ENCODE results near the gene CDH23.

Gene CDH23

DNA sequence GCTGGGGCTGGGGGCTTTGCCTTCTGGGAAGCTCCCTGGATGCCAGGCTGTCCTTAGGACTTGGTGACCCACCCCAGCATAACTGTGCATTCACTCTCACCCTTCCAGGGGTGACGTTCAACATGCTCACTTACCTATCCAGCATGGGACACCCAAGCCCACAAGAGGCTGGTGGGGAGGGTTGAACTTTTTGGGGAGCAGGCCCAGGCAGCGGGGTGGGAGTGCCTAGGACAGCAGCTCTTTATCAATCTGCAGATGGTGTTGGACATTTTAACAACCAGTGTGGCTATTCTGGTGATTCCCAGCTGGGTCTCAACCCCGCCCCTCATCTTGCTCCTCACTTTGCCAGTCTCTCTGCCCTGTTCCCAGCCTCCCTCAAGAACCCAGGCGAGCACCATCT is 86.4 kb downstream of the CDH23 start:
- ATAC-seq = no peak

DNA sequence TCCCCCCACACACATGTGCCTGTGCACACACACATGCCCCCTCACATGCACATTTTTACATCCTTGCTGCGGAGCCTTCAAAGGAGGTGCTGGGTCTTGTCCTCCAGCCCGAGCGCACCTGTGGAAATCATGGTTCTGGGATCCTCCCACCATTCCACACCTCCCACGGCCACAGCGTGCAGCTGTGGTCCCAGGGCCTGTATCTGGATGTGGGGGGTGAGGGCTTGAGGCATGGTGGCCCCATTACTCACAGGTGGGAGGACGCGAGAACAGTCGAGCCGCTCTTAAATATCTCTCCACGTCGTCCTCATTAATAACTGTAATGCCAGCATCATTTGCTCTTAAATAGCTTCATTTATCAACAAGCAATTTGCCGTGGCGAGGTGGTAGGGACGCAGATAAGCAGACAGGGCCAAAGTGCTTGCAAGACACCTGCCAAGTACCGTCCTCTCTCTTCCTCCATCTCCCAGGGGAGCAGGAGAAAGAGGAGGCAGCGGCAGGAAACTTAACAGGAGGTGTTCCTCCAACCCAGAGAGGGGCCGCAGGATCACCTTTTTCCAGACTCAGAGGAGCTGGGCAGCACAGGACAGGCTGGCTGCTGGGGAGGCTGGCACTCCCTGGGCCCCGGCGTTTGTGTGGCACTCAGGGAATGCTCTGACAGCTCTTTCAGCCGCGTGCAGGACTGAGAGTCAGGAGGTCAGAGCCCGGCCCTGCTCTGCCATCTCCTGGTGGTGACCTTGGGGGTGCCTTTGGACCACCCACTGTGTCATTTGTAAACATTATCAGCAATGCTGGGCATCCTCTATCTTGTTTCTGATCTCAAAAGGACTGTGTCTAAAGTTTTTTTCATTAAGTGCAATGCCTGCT is 87.4 kb downstream of the CDH23 start:
- TF ChIP-seq RARB (CRISPR knock-in tag; IDR thresholded peaks at IDR 0.05) (no peak), ZFP3 (CRISPR knock-in tag; IDR thresholded peaks at IDR 0.05) (no peak)
- no peak for ATAC-seq

More for the DNA sequence above, 86.4 kb downstream of the CDH23 start:
- TF ChIP-seq RARB (CRISPR knock-in tag; IDR thresholded peaks at IDR 0.05) = no peak
- TF ChIP-seq TOX (CRISPR knock-in tag; IDR thresholded peaks at IDR 0.05; ENCODE audit: borderline replicate concordance) = no peak
- no peak for TF ChIP-seq ISL1 (CRISPR knock-in tag; IDR thresholded peaks at IDR 0.05)
- no peak for TF ChIP-seq ARNTL (CRISPR knock-in tag; IDR thresholded peaks at IDR 0.05; ENCODE audit: borderline replicate concordance, low read depth)
- no peak for TF ChIP-seq ZC3H10 (CRISPR knock-in tag; IDR thresholded peaks at IDR 0.05)
- no peak for TF ChIP-seq OSR1 (CRISPR knock-in tag; IDR thresholded peaks at IDR 0.05)
- no peak for TF ChIP-seq ESRRG (CRISPR knock-in tag; IDR thresholded peaks at IDR 0.05)
- no peak for TF ChIP-seq ZNF565 (CRISPR knock-in tag; conservative IDR thresholded peaks at IDR 0.05; ENCODE audit: low read depth)
- TF ChIP-seq, protein P1, sequence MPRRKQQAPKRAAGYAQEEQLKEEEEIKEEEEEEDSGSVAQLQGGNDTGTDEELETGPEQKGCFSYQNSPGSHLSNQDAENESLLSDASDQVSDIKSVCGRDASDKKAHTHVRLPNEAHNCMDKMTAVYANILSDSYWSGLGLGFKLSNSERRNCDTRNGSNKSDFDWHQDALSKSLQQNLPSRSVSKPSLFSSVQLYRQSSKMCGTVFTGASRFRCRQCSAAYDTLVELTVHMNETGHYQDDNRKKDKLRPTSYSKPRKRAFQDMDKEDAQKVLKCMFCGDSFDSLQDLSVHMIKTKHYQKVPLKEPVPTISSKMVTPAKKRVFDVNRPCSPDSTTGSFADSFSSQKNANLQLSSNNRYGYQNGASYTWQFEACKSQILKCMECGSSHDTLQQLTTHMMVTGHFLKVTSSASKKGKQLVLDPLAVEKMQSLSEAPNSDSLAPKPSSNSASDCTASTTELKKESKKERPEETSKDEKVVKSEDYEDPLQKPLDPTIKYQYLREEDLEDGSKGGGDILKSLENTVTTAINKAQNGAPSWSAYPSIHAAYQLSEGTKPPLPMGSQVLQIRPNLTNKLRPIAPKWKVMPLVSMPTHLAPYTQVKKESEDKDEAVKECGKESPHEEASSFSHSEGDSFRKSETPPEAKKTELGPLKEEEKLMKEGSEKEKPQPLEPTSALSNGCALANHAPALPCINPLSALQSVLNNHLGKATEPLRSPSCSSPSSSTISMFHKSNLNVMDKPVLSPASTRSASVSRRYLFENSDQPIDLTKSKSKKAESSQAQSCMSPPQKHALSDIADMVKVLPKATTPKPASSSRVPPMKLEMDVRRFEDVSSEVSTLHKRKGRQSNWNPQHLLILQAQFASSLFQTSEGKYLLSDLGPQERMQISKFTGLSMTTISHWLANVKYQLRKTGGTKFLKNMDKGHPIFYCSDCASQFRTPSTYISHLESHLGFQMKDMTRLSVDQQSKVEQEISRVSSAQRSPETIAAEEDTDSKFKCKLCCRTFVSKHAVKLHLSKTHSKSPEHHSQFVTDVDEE (CRISPR knock-in tag; IDR thresholded peaks at IDR 0.05) = no peak
- TF ChIP-seq, protein P2, sequence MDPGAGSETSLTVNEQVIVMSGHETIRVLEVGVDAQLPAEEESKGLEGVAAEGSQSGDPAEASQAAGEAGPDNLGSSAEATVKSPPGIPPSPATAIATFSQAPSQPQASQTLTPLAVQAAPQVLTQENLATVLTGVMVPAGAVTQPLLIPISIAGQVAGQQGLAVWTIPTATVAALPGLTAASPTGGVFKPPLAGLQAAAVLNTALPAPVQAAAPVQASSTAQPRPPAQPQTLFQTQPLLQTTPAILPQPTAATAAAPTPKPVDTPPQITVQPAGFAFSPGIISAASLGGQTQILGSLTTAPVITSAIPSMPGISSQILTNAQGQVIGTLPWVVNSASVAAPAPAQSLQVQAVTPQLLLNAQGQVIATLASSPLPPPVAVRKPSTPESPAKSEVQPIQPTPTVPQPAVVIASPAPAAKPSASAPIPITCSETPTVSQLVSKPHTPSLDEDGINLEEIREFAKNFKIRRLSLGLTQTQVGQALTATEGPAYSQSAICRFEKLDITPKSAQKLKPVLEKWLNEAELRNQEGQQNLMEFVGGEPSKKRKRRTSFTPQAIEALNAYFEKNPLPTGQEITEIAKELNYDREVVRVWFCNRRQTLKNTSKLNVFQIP (CRISPR knock-in tag; IDR thresholded peaks at IDR 0.05; ENCODE audit: borderline replicate concordance, low read depth) = no peak
- TF ChIP-seq ZNF8 (CRISPR knock-in tag; IDR thresholded peaks at IDR 0.05) = no peak
- no peak for TF ChIP-seq ZNF70 (CRISPR knock-in tag; IDR thresholded peaks at IDR 0.05)
- TF ChIP-seq, protein P3, sequence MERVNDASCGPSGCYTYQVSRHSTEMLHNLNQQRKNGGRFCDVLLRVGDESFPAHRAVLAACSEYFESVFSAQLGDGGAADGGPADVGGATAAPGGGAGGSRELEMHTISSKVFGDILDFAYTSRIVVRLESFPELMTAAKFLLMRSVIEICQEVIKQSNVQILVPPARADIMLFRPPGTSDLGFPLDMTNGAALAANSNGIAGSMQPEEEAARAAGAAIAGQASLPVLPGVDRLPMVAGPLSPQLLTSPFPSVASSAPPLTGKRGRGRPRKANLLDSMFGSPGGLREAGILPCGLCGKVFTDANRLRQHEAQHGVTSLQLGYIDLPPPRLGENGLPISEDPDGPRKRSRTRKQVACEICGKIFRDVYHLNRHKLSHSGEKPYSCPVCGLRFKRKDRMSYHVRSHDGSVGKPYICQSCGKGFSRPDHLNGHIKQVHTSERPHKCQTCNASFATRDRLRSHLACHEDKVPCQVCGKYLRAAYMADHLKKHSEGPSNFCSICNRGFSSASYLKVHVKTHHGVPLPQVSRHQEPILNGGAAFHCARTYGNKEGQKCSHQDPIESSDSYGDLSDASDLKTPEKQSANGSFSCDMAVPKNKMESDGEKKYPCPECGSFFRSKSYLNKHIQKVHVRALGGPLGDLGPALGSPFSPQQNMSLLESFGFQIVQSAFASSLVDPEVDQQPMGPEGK (CRISPR knock-in tag; IDR thresholded peaks at IDR 0.05; ENCODE audit: borderline replicate concordance) = no peak
- TF ChIP-seq GLIS3 (CRISPR knock-in tag; IDR thresholded peaks at IDR 0.05) = no peak
- TF ChIP-seq ZFP30 (CRISPR knock-in tag; IDR thresholded peaks at IDR 0.05) = no peak
- TF ChIP-seq, protein P4, sequence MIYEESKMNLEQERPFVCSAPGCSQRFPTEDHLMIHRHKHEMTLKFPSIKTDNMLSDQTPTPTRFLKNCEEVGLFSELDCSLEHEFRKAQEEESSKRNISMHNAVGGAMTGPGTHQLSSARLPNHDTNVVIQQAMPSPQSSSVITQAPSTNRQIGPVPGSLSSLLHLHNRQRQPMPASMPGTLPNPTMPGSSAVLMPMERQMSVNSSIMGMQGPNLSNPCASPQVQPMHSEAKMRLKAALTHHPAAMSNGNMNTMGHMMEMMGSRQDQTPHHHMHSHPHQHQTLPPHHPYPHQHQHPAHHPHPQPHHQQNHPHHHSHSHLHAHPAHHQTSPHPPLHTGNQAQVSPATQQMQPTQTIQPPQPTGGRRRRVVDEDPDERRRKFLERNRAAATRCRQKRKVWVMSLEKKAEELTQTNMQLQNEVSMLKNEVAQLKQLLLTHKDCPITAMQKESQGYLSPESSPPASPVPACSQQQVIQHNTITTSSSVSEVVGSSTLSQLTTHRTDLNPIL (CRISPR knock-in tag; IDR thresholded peaks at IDR 0.05; ENCODE audit: low read depth) = no peak
- no peak for TF ChIP-seq SNAI2 (CRISPR knock-in tag; IDR thresholded peaks at IDR 0.05)
- no peak for TF ChIP-seq PPARA (CRISPR knock-in tag; IDR thresholded peaks at IDR 0.05; ENCODE audit: borderline replicate concordance)

DNA sequence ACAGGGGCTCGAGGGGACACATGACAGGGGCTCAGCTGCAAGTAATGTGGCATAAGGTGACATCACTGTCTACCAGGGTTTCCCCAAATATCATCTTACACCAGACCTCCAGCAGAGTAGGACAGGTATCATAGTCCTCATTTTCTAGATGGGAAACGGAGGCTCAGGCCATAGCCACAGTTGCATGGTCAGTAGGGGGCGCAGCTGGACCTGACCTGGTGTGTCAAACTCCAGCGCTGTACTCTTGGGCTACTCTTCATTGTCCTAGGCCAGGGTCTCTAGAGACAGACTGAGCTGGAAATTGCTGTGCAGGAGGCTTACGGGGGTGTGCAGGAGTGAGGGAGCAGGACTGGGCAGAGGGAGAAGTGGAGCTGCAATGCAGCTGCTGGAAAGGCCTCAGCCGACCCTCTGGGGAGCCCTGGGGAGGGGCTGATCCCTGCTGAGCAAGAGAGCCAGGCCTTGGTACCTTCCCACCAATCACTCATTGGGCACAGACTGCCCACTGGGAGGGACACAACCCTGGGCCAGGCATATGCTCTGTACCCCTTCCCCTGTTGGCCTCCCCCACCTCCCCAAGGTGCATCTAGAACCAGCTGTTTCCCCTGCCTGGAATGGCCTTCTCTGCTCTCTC is 89.9 kb downstream of the CDH23 start:
- ATAC-seq = peak; percentile 79
- TF ChIP-seq, protein P1 (CRISPR knock-in tag; IDR thresholded peaks at IDR 0.05) = no peak
- TF ChIP-seq TOX (CRISPR knock-in tag; IDR thresholded peaks at IDR 0.05; ENCODE audit: borderline replicate concordance) = no peak
- no peak for TF ChIP-seq GLIS3 (CRISPR knock-in tag; IDR thresholded peaks at IDR 0.05)
- TF ChIP-seq ZC3H10 (CRISPR knock-in tag; IDR thresholded peaks at IDR 0.05) = no peak
- TF ChIP-seq ZNF8 (CRISPR knock-in tag; IDR thresholded peaks at IDR 0.05) = no peak
- TF ChIP-seq OSR1 (CRISPR knock-in tag; IDR thresholded peaks at IDR 0.05) = no peak
- TF ChIP-seq ARNTL (CRISPR knock-in tag; IDR thresholded peaks at IDR 0.05; ENCODE audit: borderline replicate concordance, low read depth) = no peak
- TF ChIP-seq ZNF565 (CRISPR knock-in tag; conservative IDR thresholded peaks at IDR 0.05; ENCODE audit: low read depth) = no peak
- no peak for TF ChIP-seq ESRRG (CRISPR knock-in tag; IDR thresholded peaks at IDR 0.05)
- no peak for TF ChIP-seq ZFP30 (CRISPR knock-in tag; IDR thresholded peaks at IDR 0.05)
- no peak for TF ChIP-seq ZNF70 (CRISPR knock-in tag; IDR thresholded peaks at IDR 0.05)
- no peak for TF ChIP-seq CSDC2 (CRISPR knock-in tag; IDR thresholded peaks at IDR 0.05)
- TF ChIP-seq, protein P5, sequence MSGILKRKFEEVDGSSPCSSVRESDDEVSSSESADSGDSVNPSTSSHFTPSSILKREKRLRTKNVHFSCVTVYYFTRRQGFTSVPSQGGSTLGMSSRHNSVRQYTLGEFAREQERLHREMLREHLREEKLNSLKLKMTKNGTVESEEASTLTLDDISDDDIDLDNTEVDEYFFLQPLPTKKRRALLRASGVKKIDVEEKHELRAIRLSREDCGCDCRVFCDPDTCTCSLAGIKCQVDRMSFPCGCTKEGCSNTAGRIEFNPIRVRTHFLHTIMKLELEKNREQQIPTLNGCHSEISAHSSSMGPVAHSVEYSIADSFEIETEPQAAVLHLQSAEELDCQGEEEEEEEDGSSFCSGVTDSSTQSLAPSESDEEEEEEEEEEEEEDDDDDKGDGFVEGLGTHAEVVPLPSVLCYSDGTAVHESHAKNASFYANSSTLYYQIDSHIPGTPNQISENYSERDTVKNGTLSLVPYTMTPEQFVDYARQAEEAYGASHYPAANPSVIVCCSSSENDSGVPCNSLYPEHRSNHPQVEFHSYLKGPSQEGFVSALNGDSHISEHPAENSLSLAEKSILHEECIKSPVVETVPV (CRISPR knock-in tag; IDR thresholded peaks at IDR 0.05) = no peak
- TF ChIP-seq, protein P2 (CRISPR knock-in tag; IDR thresholded peaks at IDR 0.05; ENCODE audit: borderline replicate concordance, low read depth) = no peak
